HG03342 (cell line): ENCODE measurements around the gene TBC1D1.

Experiments used
- ATAC-seq: cut with Tn5 transposase; IDR thresholded peaks from one replicate; pipeline ENCODE4 v1.9.1; 2021; ENCODE audit warnings: mild to moderate bottlenecking, moderate library complexity; ENCODE audit not compliant: unreplicated experiment

Gene TBC1D1

DNA sequence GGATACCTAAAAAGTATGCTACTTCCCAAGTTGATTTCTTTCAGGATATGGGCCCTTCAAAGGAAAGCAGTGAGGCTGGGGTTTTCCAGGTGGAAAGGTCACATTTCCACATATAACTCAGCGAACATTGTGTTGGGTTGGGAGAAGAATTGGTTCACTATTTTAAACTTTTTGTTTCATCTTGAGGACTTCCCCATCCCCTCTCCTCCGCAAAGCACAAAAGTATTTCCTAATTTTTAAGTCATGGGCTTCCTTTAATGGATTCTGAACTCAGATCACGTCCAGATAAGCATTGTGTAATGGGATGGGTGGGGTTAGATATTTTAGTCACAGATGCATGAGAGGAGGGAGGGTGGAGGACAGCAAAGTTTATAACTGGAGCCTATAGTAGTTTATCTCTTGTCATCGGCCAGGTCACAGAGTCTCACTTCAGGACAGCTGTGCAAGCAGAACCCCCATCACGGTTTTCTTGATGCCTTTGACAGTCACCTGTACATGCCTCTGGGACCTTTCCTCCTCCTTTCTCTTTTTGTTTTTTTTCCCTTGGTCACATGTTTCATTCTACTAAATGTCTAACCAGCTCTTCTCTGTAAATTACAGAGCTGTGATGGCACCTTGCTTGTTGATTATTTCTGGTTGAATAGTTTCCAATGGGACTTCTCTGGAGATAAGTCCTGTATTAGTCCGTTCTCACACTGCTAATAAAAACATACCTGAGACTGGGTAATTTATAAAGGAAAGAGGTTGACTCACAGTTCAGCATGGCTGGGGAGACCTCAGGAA lies 184.7 kb downstream of the TBC1D1 start:
- ATAC-seq, result no peak

- ATAC-seq, result no peak
Observed at GRCh38 chr4:38076153-38076669, 185.3 kb downstream of the TBC1D1 start.

DNA sequence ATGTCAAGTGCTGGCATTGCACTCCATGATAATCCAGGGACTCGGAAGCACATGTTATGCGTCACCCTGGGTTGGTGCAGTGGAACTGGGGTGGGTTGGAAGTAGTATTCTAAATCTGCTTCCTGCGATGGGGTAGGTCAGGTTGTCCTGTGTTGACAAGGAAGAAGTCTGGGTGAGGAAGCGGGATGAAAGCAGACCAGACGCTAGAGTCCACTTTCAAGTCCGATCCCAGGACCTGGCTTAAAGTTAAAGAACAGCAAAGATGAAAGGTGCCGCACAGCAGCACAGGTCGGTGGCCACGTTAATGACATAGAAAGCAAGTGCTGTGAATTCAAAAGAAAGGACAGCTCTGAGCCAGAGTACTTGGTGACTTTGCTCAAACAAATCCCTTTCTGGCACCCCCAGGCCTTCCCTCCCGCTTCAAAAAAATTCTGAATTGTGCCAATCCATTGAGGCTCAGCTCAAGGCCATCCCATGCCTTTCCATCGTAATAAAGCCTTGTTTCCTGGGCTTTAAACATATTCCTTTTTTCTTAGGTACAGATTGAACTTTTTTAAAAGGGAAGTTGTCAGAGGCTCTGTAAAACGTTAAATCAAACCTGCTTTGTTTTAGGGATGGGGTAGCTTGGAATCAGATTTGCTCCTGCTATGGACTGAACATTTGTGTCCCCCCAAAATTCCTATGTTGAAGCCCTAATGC lies 187.1 kb downstream of the TBC1D1 start:
- ATAC-seq, result no peak

DNA sequence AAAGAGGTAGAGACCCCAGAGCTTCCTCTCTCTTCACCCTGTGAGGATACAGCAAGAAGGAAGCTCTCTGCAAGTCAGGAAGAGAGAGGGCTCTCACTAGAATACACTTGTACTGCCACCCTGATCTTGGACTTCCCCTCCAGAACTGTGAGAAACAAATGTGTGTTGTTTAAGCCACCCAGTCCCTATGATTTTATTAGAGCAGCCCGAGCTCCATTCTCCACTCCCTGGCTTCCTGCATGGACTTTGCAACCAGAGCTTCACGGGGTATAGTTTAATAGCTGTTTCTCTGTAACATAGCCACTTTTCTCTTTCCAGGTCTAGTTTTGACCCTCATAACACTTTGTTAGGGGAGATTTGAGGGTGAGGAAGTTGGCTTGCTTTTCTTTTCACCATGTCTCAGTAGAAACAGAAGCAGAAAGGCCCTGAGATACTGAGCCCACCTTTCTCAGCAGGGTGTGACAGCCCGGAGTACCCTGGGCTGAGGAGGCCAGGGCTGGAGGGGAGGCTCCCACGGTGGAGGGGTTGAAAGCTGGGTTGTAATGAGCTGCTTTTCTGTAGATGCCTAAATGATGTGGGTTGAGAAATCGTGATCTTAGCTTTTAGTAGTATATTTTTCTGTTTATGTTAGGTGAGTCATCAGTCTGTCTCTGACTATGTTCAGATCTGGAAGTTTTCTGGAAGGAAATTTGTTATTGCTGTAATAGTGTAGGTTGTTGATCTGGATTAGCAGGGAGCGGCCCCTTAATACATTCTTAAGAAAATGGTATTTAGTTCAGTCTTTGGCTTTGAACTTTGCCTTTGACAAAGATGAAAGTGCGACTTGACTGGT lies 187.9 kb downstream of the TBC1D1 start:
- no peak for ATAC-seq

GRCh38 chr4:38080061-38080974 lies 189.4 kb downstream of the TBC1D1 start:
- ATAC-seq, result no peak

DNA sequence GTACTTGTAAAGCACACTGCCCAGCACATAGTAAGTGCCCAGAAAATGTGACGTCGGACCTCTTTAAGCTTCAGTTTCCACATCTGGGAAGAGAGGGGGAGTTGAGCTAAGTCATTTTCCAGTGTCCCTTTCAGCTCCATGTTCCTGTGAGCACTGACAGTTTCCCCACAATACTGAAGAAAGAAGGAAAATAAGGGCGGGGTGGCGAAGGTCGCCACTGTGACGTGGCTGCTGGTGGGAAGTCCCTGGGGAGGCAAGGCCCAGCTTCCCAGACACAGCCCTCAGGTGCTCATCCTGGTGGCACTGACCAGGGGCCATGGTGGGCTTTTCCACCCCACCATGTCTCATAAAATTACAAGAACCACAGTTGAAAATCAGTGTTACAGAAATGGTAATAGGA lies 191.1 kb downstream of the TBC1D1 start:
- no peak for ATAC-seq

DNA sequence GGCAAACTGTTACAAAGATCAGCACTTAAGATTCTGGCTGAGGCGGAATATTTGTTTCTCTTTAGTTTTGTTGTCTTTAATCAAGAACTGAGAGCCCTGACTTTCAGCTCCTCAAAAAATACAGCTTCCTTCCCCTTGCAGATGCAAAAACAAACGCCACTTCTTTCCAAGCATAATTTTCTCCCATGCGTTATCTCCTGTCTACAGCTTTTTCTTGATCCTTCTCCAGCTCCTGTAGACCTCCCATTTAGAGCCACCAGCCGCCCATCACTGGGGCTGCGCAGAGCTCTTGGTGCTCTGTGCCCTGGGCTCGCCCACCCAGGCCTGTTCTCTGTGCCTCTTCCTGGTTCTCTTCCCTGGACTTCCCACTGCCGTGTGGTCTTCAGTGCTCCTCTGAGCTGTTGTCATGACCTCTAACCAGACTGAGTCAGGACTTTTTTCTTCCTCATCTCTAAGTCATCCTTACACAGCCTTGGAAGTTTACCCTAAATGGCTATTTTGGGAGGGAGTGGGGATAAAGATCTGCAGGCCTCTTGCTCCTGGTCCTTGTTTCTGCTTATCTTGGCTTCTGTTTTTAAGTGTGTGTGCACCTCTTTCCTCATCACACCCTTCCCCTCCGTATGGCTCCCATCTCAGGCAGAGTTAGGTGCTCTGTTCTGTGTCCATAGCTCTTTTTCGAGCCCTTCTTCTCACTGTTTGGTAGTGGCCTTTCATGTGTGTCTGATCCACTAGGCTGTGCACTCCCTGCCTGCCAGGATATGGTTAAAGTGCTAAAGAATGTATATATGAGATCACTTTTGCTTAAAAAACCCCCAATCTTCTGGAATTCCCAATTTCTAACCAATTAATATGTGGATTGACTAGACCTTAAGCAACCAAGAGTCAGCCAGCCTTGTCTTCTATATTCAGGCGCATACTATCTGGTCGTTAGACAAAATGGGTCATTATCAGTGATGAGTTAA lies 191.8 kb downstream of the TBC1D1 start:
- no peak for ATAC-seq

- ATAC-seq, result no peak
Observed at GRCh38 chr4:38084877-38085711, 194.2 kb downstream of the TBC1D1 start.

DNA sequence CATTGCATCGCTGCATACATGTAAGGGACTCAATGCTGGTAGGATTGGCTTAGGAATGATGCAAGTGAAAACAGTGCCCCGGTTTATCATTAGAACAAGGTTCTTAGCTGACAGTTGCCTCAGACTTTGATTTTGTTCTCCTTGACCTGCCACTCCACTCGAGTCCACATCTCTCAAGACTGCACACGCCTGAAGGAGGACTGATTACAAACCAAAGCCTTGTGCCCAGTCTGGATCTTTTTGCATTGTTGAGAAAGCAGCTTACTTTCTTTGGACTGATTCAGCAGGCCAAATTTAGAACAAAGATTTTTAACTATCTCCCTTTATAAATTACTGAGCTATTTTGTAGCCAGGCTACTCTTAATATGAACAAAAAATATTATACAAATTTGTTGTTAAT lies 194.9 kb downstream of the TBC1D1 start:
- ATAC-seq, result no peak

DNA sequence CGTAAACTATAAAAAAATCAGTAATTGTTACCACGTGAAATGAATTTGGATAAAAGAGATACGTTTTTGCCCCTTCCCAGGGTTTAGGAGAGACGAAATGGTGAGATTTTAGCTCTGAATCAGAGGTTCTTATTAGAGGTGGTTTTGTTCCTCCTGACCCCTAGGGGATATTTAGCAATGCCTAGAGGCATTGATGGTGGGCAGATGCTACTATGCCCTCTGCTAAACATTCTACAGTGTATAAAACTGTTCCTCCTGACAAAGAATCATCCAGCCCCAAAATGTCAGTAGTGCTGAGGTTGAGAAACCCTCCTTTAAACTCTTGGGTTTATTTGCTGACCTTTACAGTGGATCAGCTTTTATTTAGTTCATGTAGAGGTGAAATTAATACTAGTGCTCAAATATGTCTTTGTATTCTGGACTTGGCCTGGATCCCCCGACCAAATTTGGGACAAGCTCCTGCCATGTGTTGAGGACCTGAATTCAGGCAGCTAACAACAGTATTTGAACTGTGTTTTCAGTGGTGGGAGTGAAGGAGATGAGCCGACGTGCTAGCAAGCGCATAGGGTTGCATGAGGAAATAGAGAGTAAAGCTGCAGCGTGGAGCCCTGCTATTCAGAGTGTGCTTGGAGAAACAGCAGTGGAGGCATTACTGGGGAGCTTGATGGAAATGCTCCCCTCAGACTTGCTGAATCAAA lies 195.4 kb downstream of the TBC1D1 start:
- ATAC-seq, result no peak

- ATAC-seq, result no peak
Observed at GRCh38 chr4:38086849-38087226, 196.0 kb downstream of the TBC1D1 start.

DNA sequence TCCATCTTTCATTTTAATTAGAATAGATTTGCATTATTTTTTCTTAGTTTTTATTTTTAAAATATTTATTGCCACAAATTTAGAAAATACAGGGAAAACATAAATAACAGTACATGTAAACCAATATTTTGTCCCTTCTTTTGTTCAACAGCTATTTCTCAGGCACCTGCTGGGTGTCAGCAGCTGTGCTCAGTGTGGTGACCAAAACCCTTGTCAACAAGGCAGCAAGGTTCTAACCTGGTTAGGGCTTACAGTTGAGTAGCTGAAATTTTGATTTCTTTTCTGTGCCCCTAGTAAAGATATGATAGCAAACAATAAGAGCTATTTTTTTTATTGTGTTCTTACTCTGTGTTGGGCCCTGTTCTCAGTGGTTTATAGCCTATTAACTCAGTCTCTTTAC lies 197.4 kb downstream of the TBC1D1 start:
- ATAC-seq, result no peak

DNA sequence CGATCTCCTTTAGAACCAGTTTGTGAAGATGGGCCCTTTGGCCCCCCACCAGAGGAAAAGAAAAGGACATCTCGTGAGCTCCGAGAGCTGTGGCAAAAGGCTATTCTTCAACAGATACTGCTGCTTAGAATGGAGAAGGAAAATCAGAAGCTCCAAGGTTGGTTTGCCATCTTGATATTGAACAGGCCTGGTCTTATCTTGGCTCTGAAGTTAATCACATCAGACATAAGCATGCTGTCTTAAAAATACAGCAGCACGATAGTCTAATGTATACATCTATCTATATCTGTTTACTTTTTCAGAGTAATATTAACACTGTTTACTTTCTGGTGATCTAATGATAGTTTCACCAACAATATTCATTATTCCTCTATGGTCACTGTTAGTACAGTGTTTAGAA lies 199.1 kb downstream of the TBC1D1 start:
- no peak for ATAC-seq

DNA sequence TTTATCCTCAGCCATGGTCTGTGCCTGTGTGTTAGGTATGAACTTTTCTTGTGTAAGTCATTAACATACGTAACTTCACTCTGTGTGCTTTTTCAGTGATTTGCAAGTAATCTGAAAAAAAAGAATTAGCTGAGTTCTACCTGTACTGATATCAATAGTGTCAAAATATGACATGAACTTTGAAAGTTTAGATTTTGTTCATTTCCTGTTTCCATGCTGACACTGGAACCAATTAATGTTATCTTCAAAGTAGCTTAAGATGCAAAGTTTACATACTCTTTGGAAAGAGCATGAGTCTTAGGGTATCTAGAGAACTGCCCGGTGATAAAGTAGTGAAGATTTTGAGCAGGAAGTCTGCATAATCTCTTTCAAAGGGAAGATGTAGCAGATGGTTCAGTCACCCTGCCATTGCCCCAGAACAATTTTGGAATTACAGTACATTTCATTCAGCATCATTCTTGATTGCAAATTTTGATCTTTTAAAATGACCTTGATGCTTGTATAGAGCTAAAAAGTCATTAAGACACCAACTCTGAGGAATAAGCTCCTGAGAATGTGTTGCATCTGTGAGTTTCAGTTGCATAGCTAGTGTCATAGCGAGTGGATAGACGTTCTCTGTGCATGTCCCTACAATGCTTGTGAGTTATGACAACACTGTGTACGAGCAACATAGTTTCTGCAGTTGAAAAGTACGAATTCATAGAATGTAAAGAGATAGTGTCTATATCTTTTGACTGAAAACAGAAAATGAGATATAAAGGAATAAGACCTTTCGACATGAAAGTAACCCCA lies 199.8 kb downstream of the TBC1D1 start:
- no peak for ATAC-seq

DNA sequence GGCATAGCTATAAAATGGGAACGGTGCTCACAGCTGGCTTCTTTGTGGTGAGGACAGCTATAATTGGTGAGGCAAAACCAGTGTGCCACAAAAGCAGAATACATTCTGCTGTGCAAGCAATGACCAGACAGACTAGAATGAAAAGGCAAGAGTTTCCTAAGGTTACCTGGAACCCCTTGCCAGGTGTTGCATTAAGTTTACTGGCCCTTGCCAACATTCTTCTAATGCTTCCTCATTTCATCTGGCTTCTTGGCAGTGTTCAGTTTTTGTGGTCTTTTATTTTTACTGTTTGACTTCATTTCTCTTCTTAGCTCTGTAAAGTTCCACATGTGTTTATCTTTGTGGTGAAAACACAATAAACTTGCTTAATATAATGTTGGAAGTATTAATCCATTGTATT lies 200.8 kb downstream of the TBC1D1 start:
- no peak for ATAC-seq

DNA sequence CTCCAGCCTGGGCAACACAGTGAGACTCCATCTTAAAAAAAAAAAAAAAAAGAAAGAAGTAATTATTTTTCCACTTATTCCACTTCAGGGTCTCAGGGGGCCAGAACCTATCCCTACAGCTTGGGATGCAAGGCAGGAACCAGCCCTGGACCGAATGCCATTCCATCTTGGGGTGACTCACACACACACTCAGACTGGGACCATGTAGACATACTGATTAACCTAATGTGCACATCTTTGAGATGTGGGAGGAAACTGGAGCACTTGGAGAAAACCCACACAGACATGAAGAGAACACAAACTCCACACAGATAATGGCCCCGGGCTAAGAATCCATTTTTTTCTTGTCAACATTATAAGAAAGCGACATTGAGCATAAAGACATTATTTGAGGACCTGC lies 201.8 kb downstream of the TBC1D1 start:
- no peak for ATAC-seq

GRCh38 chr4:38094419-38094818 lies 203.5 kb downstream of the TBC1D1 start:
- no peak for ATAC-seq
